GM12875 (cell line): ENCODE results near the gene WNT9A.

ENCODE experiments used
- H3K4me3 ChIP-seq: one replicate; pipeline ENCODE4 v1.5.1; 2011; ENCODE audit warnings: low read depth, low read length, control low read depth
- TF ChIP-seq, protein P1 (sequence below): IDR thresholded peaks from 2 replicates; pipeline ENCODE4 v1.5.1; 2011; ENCODE audit warnings: low read depth, mild to moderate bottlenecking, control low read depth, inconsistent platforms, low read length, moderate library complexity, borderline replicate concordance; ENCODE audit not compliant: insufficient read depth

The WNT9A gene

DNA sequence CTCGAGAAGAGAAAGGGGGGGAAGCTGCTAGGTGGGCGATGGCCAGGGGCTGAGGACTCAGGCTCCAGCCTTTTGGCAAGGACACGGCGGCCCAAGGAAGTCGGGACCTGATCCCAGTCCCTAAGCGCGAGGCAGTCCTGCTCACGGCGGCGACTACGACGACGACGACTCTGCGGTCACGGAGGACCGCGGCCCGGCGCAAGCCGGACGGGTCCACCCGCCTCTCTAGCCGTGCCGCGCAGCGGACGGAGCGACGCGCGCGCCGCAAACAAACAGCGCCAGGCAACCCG lies 401 bp downstream of the WNT9A start:
- TF ChIP-seq, protein P1, sequence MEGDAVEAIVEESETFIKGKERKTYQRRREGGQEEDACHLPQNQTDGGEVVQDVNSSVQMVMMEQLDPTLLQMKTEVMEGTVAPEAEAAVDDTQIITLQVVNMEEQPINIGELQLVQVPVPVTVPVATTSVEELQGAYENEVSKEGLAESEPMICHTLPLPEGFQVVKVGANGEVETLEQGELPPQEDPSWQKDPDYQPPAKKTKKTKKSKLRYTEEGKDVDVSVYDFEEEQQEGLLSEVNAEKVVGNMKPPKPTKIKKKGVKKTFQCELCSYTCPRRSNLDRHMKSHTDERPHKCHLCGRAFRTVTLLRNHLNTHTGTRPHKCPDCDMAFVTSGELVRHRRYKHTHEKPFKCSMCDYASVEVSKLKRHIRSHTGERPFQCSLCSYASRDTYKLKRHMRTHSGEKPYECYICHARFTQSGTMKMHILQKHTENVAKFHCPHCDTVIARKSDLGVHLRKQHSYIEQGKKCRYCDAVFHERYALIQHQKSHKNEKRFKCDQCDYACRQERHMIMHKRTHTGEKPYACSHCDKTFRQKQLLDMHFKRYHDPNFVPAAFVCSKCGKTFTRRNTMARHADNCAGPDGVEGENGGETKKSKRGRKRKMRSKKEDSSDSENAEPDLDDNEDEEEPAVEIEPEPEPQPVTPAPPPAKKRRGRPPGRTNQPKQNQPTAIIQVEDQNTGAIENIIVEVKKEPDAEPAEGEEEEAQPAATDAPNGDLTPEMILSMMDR: no peak
- H3K4me3 ChIP-seq: no peak overlapping the region

DNA sequence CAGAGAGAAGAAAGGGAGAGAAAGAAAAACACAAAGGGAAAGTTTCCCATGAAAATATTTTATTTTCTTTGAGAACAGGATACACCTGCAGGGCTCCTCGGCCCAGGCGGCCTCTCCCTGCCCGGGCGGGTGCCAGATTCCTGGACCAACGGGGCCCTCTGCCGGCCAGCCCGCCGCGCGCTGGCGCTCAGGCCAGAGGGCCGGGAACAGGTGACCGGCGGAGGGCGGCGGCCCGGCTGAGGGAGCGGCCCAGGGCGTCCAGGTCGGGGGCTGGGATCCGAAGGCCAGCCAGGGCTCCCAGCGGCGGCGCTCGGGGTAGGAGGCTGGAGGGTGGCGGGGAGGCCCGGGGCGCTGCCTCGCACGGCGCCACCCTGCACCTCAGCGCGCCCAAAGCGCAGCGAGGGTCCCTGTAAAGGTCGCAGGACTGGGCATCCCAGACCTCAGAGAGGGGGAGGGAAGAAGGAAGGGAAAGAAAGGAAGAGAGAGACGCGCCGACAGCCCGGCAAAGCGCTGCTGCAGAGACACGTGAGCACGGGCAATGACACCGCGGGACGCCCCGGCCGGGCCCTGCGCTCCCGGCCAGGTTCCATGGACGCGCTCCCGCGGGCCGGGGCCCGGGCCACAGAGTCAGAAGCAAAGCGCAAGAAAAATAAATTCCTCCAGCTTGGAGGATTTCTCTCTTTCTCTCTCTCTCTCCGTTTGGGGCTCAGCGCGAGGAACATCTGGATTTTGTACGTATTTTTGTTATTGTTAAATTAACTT lies 927 bp downstream of the WNT9A start:
- TF ChIP-seq, protein P1: peak; percentile 51
- no peak overlapping the region for H3K4me3 ChIP-seq

DNA sequence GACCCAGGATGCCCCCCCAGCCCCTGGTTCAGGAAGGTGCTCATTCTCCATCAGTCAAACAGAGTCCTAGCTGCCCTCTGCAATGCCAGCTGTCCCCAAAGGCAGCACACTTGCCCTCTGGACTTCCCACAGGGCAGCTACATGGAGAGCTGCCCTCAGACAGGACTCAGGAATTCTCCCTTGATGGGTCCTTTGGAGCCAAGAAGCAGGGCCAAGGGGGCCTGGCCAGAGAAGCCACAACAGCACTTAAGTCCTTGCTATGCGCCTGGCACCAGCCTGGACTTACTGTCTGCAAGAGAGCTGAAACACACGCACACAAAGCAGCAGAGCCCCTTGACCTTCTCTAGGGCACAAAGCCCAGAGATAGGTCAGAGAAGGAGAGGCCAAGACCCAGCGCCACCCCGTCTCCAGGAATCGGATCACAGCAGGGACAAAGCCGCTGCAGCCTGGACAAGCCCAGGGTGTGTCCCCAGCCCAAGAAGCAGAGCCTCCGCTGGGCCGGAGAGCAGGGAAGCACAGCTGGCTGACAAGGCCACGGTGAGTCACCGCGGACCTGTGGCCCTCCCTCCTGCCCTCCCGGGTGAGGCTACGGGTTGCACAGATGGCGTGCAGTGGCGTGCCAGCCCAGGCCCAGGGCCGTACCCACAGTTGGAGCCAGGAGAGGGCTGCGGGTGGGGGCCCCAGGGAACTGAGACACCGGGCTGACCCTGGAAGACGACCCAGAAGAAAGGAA lies 1.7 kb downstream of the WNT9A start:
- no peak overlapping the region for H3K4me3 ChIP-seq
- TF ChIP-seq, protein P1: no peak

DNA sequence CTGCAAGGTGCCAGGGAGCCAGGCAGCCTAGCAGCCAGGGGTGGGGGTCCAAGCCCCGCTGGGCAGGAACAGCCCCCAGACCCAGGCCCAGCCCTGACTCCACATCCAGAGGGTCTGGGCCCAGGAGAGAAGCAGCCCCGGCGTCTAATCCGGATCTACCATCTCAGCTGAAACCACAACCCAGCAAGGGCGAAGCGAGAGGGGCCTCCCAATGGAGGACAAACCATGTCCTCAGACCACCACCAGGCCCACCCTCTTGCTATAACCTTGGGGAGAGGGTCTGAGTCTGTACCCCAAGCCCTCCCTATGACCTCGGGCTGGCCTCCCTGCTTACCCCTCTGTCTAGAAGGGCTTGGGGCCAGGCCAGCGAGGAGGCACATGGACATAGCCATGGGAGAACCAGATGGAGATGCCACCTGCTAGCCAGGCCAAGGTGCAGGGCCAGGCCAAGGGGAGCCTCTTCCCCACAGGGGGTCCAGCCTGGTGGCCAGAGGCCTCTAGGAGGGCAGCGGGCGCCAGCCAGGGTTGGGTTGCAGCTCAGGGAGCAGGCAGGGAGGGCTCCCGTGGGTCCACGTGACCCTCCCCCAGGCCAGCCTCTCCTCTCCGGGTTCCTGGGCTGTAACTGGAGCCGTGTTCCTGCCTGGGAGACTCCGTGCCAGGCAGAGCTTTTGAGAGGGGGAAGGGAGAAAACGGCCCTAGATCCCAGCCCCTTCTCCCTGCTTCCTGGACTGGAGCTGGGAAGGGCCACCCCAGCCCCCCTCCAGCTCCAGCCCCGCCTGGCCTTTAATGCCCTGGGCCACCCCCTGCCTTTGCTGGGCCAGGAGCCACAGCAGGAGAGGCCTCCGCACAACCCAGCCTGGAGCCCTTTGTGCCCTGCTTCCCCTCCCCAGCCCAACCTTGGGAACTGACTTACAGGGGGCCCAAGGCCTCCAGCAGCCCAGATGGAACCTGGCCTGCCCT lies 2.5 kb downstream of the WNT9A start:
- no peak overlapping the region for H3K4me3 ChIP-seq
- TF ChIP-seq, protein P1: no peak

DNA sequence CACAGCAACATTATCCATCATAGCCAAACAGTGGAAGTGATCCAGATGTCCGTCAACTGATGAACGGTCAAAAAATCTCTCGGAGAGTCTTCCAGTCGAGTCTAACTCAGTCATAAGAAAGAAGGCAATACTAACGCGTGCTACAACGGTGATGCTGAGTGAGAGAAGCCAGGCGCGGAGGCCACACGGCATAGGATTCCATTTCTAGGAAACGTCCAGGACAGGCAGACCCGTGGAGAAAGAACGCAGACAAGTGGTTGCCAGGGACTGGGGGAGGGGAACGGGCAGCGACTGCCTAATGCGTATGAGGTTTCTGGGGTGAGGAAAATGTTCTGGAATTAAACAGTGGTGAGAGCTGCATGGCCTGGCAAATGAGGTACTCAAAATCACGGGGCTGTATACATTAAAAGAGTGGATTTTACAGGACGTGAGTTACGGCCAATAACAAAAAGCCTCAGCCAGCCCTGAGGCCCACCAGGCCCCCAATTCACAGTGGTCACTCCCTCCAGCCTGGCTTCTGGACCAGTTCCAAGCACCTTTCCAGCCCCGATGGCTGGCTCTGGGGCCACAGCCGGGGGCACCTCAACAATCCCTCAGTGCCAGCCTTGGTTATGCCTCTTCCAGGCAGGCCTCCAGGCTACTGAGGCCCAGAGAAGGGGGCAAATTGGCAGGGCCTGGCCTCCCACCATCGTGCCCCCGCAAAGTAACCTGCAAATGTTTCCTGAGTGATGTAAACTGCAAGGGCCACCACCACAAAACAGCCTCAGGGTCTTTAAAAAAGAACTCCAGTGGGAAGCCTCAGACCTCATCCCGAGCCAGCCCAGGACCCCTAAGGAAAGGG lies 3.4 kb downstream of the WNT9A start:
- TF ChIP-seq, protein P1: no peak
- no peak overlapping the region for H3K4me3 ChIP-seq

DNA sequence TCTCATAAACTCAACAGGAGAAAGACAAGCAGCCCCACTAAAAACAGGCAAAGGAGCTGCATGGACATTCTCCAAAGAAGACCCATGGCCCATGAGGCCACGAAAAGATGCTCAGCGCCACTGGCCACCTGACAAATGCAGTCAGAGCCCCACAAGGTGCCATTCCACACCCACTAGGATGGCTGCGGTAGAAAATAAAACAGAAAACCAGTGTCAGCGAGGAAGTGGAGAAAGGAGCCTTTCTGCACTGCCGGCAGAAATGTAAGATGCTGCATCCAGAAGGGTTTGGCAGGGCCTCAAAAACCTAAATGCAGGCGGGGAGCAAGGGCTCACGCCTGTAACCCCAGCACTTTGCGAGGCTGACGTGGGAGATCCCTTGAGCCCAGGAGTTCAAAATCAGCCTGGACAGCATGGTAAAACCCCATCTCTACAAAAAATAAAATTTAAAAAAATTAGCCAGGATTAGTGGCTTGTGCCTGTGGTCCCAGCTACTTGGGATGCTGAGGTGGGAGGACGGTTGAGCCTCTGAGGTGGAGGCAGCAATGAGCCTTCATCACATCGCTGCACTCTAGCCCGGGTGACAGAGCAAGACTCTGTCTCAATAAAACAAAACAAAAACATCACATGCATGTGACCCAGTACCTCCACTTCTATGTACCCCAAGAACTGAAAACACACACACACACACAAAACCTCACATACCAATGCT lies 4.2 kb downstream of the WNT9A start:
- no peak overlapping the region for H3K4me3 ChIP-seq

More for the DNA sequence above, 4.2 kb downstream of the WNT9A start:
- TF ChIP-seq, protein P1: no peak
